ENCODE results near the gene KCNAB2. TPM values are rescaled to one million over a fixed set of nuclear protein-coding genes. Genes with fewer than 3 reads are reported as not detected.

The KCNAB2 gene
- total RNA-seq, 6 experiments from 2014 or later, result 8.0 to 12.6 (median 10.7) TPM

DNA sequence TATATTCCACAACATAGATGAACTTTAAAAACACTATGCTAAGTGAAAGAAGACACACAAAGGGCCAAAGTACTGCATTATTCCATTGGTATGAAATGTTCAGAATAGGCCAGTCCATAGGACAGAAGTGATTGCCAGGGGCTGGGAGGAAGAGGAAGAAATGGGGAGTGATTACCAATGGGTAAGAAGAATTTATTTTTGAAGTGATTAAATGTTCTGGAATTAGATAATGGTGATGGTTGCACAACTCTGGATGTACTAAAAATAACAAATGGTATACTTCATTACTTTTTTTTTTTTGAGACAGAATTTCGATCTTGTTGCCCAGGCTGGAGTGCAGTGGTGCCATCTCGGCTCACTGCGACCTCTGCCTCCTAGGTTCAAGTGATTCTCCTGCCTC lies 72.7 kb downstream of the KCNAB2 start:
- H3K4me3 Mint-ChIP-seq, result no peak overlapping the region
- H3K4me1 Mint-ChIP-seq (ENCODE audit: low read depth), result peaks cover 29% of the 10 kb centered on the region
- peaks cover 9% of the 10 kb centered on the region for H3K9me3 Mint-ChIP-seq
- peak; percentile 53 for DNase-seq
- 0 out of 2 replicates have a peak overlapping the region, but pooled peaks have one; percentile 4 for H3K27ac Mint-ChIP-seq
- H3K27me3 Mint-ChIP-seq (ENCODE audit: insufficient read depth), result peaks cover 13% of the 10 kb centered on the region
- H3K36me3 Mint-ChIP-seq (ENCODE audit: low read depth), result 0 out of 2 replicates have a peak, but pooled peaks cover 6% of the 10 kb centered on the region
- TF ChIP-seq, protein P1, sequence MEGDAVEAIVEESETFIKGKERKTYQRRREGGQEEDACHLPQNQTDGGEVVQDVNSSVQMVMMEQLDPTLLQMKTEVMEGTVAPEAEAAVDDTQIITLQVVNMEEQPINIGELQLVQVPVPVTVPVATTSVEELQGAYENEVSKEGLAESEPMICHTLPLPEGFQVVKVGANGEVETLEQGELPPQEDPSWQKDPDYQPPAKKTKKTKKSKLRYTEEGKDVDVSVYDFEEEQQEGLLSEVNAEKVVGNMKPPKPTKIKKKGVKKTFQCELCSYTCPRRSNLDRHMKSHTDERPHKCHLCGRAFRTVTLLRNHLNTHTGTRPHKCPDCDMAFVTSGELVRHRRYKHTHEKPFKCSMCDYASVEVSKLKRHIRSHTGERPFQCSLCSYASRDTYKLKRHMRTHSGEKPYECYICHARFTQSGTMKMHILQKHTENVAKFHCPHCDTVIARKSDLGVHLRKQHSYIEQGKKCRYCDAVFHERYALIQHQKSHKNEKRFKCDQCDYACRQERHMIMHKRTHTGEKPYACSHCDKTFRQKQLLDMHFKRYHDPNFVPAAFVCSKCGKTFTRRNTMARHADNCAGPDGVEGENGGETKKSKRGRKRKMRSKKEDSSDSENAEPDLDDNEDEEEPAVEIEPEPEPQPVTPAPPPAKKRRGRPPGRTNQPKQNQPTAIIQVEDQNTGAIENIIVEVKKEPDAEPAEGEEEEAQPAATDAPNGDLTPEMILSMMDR (IDR thresholded peaks at IDR 0.05), result no peak

DNA sequence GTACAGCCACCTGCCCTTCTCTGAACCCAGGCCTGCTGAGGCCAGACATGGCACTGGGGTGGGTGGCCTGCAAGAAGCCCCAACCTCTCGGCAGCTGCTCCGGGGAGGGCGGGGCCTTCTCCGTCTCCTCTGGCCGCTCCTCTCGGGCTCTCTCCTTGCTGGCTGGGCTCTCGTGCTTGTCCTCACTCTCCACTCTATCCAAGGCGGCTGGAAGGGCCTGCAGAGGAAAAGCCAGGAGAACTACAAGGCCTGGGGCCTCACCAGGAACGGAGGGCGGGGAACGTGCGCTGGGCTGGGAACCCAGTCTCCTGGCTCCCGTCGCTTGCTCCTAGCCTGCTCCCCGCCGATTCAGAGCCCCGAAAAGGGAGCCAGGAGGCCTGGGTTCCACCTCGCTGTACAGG lies 75.3 kb downstream of the KCNAB2 start:
- peaks cover 9% of the 10 kb centered on the region for H3K27me3 Mint-ChIP-seq (ENCODE audit: insufficient read depth)
- H3K4me1 Mint-ChIP-seq (ENCODE audit: low read depth), result peaks cover 22% of the 10 kb centered on the region
- H3K36me3 Mint-ChIP-seq (ENCODE audit: low read depth), result 0 out of 2 replicates have a peak, but pooled peaks cover 6% of the 10 kb centered on the region
- no peak overlapping the region for H3K27ac Mint-ChIP-seq
- TF ChIP-seq, protein P1 (IDR thresholded peaks at IDR 0.05), result no peak
- H3K9me3 Mint-ChIP-seq, result peaks cover 9% of the 10 kb centered on the region
- no peak for DNase-seq
- no peak overlapping the region for H3K4me3 Mint-ChIP-seq

DNA sequence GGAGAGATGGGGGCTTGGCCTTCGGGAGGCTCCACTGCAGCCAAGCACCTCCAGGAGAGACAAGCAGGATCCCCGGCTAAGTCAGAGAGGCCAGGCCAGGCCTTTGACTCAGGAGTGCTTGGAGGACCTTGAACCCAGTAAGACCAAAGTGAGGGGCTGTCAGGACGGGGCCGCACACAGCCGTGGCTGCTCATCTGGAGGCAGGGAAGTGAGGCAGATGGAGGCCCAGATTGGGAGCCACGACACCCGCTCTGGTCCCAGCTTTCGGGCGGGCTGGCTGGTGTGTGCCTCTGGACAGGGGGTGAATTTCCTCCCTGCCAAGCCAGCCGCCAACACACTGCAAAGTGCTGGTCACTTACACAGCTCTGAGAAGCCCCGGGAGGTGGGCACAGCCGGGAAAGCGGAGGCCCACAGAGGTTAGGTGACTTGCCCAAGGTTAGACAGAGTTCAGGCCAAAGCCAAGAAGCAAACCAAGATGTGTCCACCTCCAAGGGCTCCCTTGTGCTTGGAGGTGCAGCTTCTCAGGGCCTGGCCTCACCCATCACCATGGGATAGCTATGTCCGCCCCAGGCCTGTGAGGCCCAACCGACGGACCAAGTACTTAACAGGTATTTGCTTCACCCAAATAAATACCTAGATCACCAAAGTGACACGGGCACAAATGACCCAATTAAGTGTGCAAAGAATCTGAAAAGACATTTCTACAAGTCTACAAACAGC lies 76.1 kb downstream of the KCNAB2 start:
- H3K4me1 Mint-ChIP-seq (ENCODE audit: low read depth), result peaks cover 14% of the 10 kb centered on the region
- H3K27me3 Mint-ChIP-seq (ENCODE audit: insufficient read depth), result peaks cover 15% of the 10 kb centered on the region
- no peak overlapping the region for H3K4me3 Mint-ChIP-seq
- H3K36me3 Mint-ChIP-seq (ENCODE audit: low read depth), result 0 out of 2 replicates have a peak, but pooled peaks cover 3% of the 10 kb centered on the region
- TF ChIP-seq, protein P1 (IDR thresholded peaks at IDR 0.05), result no peak
- H3K9me3 Mint-ChIP-seq, result peaks cover 4% of the 10 kb centered on the region
- DNase-seq, result no peak
- H3K27ac Mint-ChIP-seq, result no peak overlapping the region

DNA sequence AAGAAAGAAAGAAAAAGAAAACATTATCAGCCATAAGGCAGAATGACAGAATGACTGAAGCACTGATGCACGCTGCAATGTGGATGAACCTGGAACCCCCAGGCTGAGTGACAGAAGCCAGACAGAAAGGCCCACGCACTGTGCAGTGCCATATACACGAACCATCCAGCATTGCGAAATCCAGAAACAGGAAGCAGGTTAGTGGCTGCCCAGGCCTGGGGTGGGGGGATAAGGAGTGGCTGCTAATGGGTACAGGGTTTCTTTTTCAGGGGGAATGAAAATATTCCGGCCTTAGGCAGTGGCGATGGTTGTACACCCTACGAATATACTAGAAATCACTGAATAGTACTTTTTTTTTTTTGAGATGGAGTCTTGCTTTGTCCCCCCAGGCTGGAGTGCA lies 77.4 kb downstream of the KCNAB2 start:
- TF ChIP-seq, protein P1 (IDR thresholded peaks at IDR 0.05), result no peak
- Mint-ChIP-seq H3K27me3 (ENCODE audit: insufficient read depth) (peaks cover 15% of the 10 kb centered on the region), H3K27ac (no peak overlapping the region), H3K9me3 (no peaks in the 10 kb centered on the region), H3K36me3 (ENCODE audit: low read depth) (no peaks in the 10 kb centered on the region), H3K4me1 (ENCODE audit: low read depth) (peaks cover 8% of the 10 kb centered on the region), H3K4me3 (no peak overlapping the region)
- DNase-seq, result no peak

DNA sequence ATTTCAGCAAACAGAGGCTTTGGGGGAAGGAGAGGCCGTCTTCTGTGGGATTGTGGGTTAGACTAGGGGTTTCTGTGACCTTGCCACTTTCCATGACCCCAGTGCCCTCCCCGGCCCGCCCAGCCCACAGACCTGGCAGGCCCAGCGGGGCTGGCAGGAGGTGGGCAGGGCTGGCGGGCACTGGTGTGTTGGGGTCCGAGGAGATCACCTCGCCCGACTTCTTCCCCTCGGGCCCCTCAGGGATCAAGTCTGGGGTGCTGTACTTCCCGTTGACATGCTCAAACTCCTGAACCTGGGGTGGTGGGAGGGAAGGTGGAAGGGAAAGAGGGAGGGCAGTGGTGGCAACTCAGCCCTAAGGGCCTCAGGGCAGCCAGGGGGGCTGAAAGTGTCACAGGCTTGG lies 78.1 kb downstream of the KCNAB2 start:
- H3K4me3 Mint-ChIP-seq, result no peak overlapping the region
- H3K9me3 Mint-ChIP-seq, result no peaks in the 10 kb centered on the region
- no peaks in the 10 kb centered on the region for H3K36me3 Mint-ChIP-seq (ENCODE audit: low read depth)

More for the DNA sequence above, 78.1 kb downstream of the KCNAB2 start:
- DNase-seq, result no peak
- peaks cover 15% of the 10 kb centered on the region for H3K27me3 Mint-ChIP-seq (ENCODE audit: insufficient read depth)
- TF ChIP-seq, protein P1 (IDR thresholded peaks at IDR 0.05), result no peak
- H3K27ac Mint-ChIP-seq, result no peak overlapping the region
- H3K4me1 Mint-ChIP-seq (ENCODE audit: low read depth), result peaks cover 1% of the 10 kb centered on the region
